ENCODE measurements around the gene ERN1.

GRCh38 chr17:64001091-64001579 is 128.8 kb downstream of the ERN1 start:
- TF ChIP-seq, protein P1, sequence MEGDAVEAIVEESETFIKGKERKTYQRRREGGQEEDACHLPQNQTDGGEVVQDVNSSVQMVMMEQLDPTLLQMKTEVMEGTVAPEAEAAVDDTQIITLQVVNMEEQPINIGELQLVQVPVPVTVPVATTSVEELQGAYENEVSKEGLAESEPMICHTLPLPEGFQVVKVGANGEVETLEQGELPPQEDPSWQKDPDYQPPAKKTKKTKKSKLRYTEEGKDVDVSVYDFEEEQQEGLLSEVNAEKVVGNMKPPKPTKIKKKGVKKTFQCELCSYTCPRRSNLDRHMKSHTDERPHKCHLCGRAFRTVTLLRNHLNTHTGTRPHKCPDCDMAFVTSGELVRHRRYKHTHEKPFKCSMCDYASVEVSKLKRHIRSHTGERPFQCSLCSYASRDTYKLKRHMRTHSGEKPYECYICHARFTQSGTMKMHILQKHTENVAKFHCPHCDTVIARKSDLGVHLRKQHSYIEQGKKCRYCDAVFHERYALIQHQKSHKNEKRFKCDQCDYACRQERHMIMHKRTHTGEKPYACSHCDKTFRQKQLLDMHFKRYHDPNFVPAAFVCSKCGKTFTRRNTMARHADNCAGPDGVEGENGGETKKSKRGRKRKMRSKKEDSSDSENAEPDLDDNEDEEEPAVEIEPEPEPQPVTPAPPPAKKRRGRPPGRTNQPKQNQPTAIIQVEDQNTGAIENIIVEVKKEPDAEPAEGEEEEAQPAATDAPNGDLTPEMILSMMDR (IDR thresholded peaks at IDR 0.05 in 4 of 5, conservative IDR thresholded peaks at IDR 0.05 in 1 of 5): no peak
- no peak for TF ChIP-seq POLR2A (IDR thresholded peaks at IDR 0.05)

All from gastrocnemius medialis (tissue), 4 donors.